Naive thymus-derived CD4-positive, alpha-beta T cell (primary cell): ENCODE measurements around the gene HPS4. TPM values are rescaled to one million over a fixed set of nuclear protein-coding genes. Genes with fewer than 3 reads are reported as not detected.

Source experiments
- ATAC-seq: fragments of 150-1000 bp; cut with Tn5 transposase; 2 replicates; pipeline ENCODE4 v1.10.0; 2021; ENCODE audit warnings: mild to moderate bottlenecking, moderate library complexity
- CTCF ChIA-PET: fragments of 350-600 bp; sonication (Branson Sonifier 250); formaldehyde crosslinking; loops from one replicate; lab custom pipeline; 2021; ENCODE audit warnings: antibody characterized with exemption; lab: Charles Lee
- POLR2A ChIA-PET: fragments of 350-600 bp; sonication (Branson Sonifier 250); formaldehyde crosslinking; loops from one replicate; lab custom pipeline; 2021; ENCODE audit warnings: antibody characterized with exemption, inconsistent platforms; lab: Charles Lee
- DNase-seq, 9 donors: peaks; one replicate each; pipeline versions ENCODE4 v3.0.0 to v3.0.0-alpha.2; 2020 to 2022; ENCODE audit warnings: mixed read lengths in 1 of 9
- H3K27ac ChIP-seq: one replicate; pipeline ENCODE4 v1.7.0; 2013; ENCODE audit warnings: mild to moderate bottlenecking, low read depth, low read length, moderate library complexity
- H3K27me3 ChIP-seq, 2 donors: one replicate each; pipeline ENCODE4 v1.7.0; 2013; ENCODE audit warnings: low read length in 2 of 2, mild to moderate bottlenecking in 2 of 2, moderate library complexity in 2 of 2; ENCODE audit not compliant: control insufficient read depth in 2 of 2, insufficient read depth in 2 of 2
- H3K36me3 ChIP-seq, 3 experiments: 1 replicate in 2 of 3; 2 replicates in 1 of 3; pipeline ENCODE4 v1.7.0; 2013; ENCODE audit warnings: low read length in 3 of 3, mild to moderate bottlenecking in 3 of 3, moderate library complexity in 1 of 3; ENCODE audit not compliant: insufficient read depth in 3 of 3, control insufficient read depth in 2 of 3
- H3K4me1 ChIP-seq, 2 donors: one replicate each; pipeline ENCODE4 v1.7.0; 2013; ENCODE audit warnings: low read length in 2 of 2, mild to moderate bottlenecking in 2 of 2, moderate library complexity in 1 of 2; ENCODE audit not compliant: control insufficient read depth in 2 of 2, insufficient read depth in 2 of 2
- H3K4me3 ChIP-seq: 2 replicates; pipeline ENCODE4 v1.7.0; 2013; ENCODE audit warnings: mild to moderate bottlenecking, low read length
- H3K9me3 ChIP-seq, 3 experiments: 1 replicate in 2 of 3; 2 replicates in 1 of 3; pipeline ENCODE4 v1.7.0; 2013; ENCODE audit warnings: low read length in 3 of 3; ENCODE audit not compliant: control insufficient read depth in 2 of 3
- H3K27ac Mint-ChIP-seq, 9 donors: one replicate each; pipeline ENCODE4 v1.8.0; 2020 to 2022; ENCODE audit warnings: mixed read lengths in 9 of 9, mild to moderate bottlenecking in 8 of 9, moderate library complexity in 5 of 9, inconsistent platforms in 2 of 9
- H3K27me3 Mint-ChIP-seq, 5 donors: one replicate each; pipeline ENCODE4 v1.8.0; 2021 to 2022; ENCODE audit warnings: mixed read lengths in 5 of 5, mild to moderate bottlenecking in 1 of 5
- H3K36me3 Mint-ChIP-seq, 5 donors: one replicate each; pipeline ENCODE4 v1.8.0; 2020 to 2022; ENCODE audit warnings: mixed read lengths in 5 of 5, mild to moderate bottlenecking in 3 of 5, inconsistent platforms in 1 of 5
- H3K4me1 Mint-ChIP-seq, 7 donors: one replicate each; pipeline ENCODE4 v1.8.0; 2020 to 2022; ENCODE audit warnings: mixed read lengths in 7 of 7, mild to moderate bottlenecking in 3 of 7, inconsistent platforms in 1 of 7
- H3K4me3 Mint-ChIP-seq, 10 donors: one replicate each; pipeline ENCODE4 v1.8.0; 2020 to 2022; ENCODE audit warnings: mild to moderate bottlenecking in 10 of 10, mixed read lengths in 10 of 10, moderate library complexity in 6 of 10, inconsistent platforms in 2 of 10
- H3K9me3 Mint-ChIP-seq, 11 donors: one replicate each; pipeline ENCODE4 v1.8.0; 2020 to 2022; ENCODE audit warnings: mixed read lengths in 11 of 11, mild to moderate bottlenecking in 4 of 11, inconsistent platforms in 1 of 11, moderate library complexity in 1 of 11
- intact Hi-C, 2 donors: fragments of 100-400 bp; cut with micrococcal nuclease; formaldehyde crosslinking; loops; one replicate each; pipeline ENCODE4 v1.15.1; 2023
- polyA plus RNA-seq, 2 donors: library from polyadenylated mRNA; unstranded; fragments of 300-500 nt; fragmentation: Illumina TruSeq; gene quantifications; one replicate each; pipeline ENCODE4 v1.2.3, GENCODE V29; 2021
- total RNA-seq, 6 experiments: library from RNA in 5 of 6; stranded (reverse) in 5 of 6; gene quantifications; 1 replicate in 5 of 6; 2 replicates in 1 of 6; pipeline ENCODE4 v1.2.3 and lab custom pipeline; 2021 to 2026

HPS4 gene
- total and polyA plus RNA-seq, 7 experiments from 2014 or later = 21.5 to 64.3 (median 53.6) TPM

GRCh38 chr22:26485013-26485412, 1.4 kb upstream of the HPS4 start:
- peaks cover 14 to 37% of the 10 kb centered on the region in 2 donors for H3K4me1 ChIP-seq
- intact Hi-C loops = loop anchor here in 1 of 2 donors (10.0 kb wide), 1 partner anchor 1930 kb away; the partner anchor contains the start of genes GUCD1 and SNRPD3

GRCh38 chr22:26484360-26484706, 750 bp upstream of the HPS4 start:
- Mint-ChIP-seq H3K4me1 (peaks cover 42 to 71% (median 62%) of the 10 kb centered on the region in 7 donors), H3K4me3 (peak overlapping the region; percentile 75 to 97 (median 93)), H3K36me3 (peaks cover 4 to 34% (median 8%) of the 10 kb centered on the region in 5 donors), H3K9me3 (peaks cover 0 to 6% (median 0%) of the 10 kb centered on the region in 11 donors), H3K27ac (peak overlapping the region; percentile 91 to 99 (median 98)), H3K27me3 (no peaks in the 10 kb centered on the region)
- intact Hi-C loops = loop anchor here (1.0 to 10.0 kb wide), 6 partner anchors 106 to 1930 kb away; partner anchors contain the start of genes TPST2 (in 2 of the 2), GUCD1 (in 1 of the 2), MIAT (in 1 of the 2) and MN1 (in 1 of the 2)
- H3K27me3 ChIP-seq = no peaks in the 10 kb centered on the region
- peak overlapping the region; percentile 95 for H3K27ac ChIP-seq
- CTCF ChIA-PET = interaction anchor here (1.1 kb wide), 1 partner anchor 181 kb away, joined by 3 read pairs; no protein-coding TSS in a partner anchor
- H3K4me1 ChIP-seq = peaks cover 17 to 44% of the 10 kb centered on the region in 2 donors
- H3K4me3 ChIP-seq = peak overlapping the region; percentile 61
- DNase-seq (no peak), ATAC-seq (no peak)
- POLR2A ChIA-PET = interaction anchor here (1.1 to 5.0 kb wide), 14 partner anchors 8 to 195 kb away, joined by 3 to 54 read pairs (median 10); partner anchors contain the start of genes ASPHD2, TFIP11 and TPST2
- H3K9me3 ChIP-seq = no peaks in the 10 kb centered on the region
- H3K36me3 ChIP-seq = peaks cover 0 to 22% (median 1%) of the 10 kb centered on the region in 3 experiments

More at GRCh38 chr22:26485013-26485412, 1.4 kb upstream of the HPS4 start:
- CTCF ChIA-PET = no interaction called here
- DNase-seq = no peak
- Mint-ChIP-seq H3K4me3 (peak overlapping the region; percentile 43 to 97 (median 82)), H3K36me3 (peaks cover 4 to 28% (median 8%) of the 10 kb centered on the region in 5 donors), H3K27ac (peak overlapping the region in 8 of 9 donors; percentile 47 to 99 (median 98)), H3K9me3 (peaks cover 0 to 6% (median 0%) of the 10 kb centered on the region in 11 donors), H3K4me1 (peaks cover 35 to 64% (median 55%) of the 10 kb centered on the region in 7 donors), H3K27me3 (no peaks in the 10 kb centered on the region)
- Histone ChIP-seq H3K9me3 (no peaks in the 10 kb centered on the region), H3K27me3 (no peaks in the 10 kb centered on the region), H3K4me3 (no peak overlapping the region), H3K27ac (peak overlapping the region; percentile 95), H3K36me3 (peaks cover 5 to 29% (median 6%) of the 10 kb centered on the region in 3 experiments)
- POLR2A ChIA-PET = interaction anchor here (1.3 to 5.0 kb wide), 8 partner anchors 8 to 189 kb away, joined by 4 to 54 read pairs (median 20); partner anchors contain the start of genes ASPHD2 and TFIP11
- ATAC-seq = no peak

DNA sequence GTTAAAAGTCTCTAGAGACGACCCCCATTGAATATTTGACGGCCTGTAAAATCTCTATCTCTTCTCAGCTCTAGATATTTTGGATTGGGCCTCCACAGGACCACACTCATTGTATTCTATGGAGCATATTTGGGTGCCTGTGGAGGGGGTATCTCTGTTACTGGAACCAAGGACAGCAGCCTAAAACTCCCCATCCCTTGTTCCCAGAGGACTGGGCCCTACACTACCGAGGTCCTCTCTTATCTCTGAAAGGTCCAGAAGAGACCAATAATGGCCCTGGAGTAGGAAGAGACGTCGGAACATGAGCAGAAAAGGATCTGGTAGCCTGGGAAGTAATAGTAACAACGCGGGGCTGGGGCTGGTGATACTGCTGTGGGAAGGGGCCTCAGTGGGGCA, 542 bp downstream of the HPS4 start:
- no peak for DNase-seq
- H3K4me3 ChIP-seq = peak overlapping the region; percentile 61
- Mint-ChIP-seq H3K27me3 (no peaks in the 10 kb centered on the region), H3K27ac (peak overlapping the region; percentile 93 to 99 (median 98)), H3K4me1 (peaks cover 50 to 81% (median 73%) of the 10 kb centered on the region in 7 donors), H3K9me3 (peaks cover 0 to 6% (median 0%) of the 10 kb centered on the region in 11 donors), H3K36me3 (peaks cover under 1 to 25% (median 5%) of the 10 kb centered on the region in 5 donors), H3K4me3 (peak overlapping the region; percentile 75 to 97 (median 93))
- peaks cover 0 to 10% (median 0%) of the 10 kb centered on the region in 3 experiments for H3K36me3 ChIP-seq
- ATAC-seq = no peak
- no peaks in the 10 kb centered on the region for H3K27me3 ChIP-seq
- POLR2A ChIA-PET = interaction anchor here (0.6 to 5.0 kb wide), 16 partner anchors 10 to 1437 kb away, joined by 3 to 54 read pairs (median 8); partner anchors contain the start of genes ASPHD2, PITPNB, TFIP11 and TPST2
- CTCF ChIA-PET = interaction anchor here (0.7 to 1.3 kb wide), 3 partner anchors 9 to 190 kb away, joined by 3 to 4 read pairs (median 3); no protein-coding TSS in a partner anchor
- H3K4me1 ChIP-seq = peaks cover 17 to 48% of the 10 kb centered on the region in 2 donors
- H3K9me3 ChIP-seq = no peaks in the 10 kb centered on the region
- intact Hi-C loops = loop anchor here (1.0 to 10.0 kb wide), 9 partner anchors 29 to 1928 kb away; partner anchors contain the start of genes TFIP11 (in 2 of the 2), ASPHD2 (in 1 of the 2), GUCD1 (in 1 of the 2) and MIAT (in 1 of the 2)
- peak overlapping the region; percentile 95 for H3K27ac ChIP-seq

DNA sequence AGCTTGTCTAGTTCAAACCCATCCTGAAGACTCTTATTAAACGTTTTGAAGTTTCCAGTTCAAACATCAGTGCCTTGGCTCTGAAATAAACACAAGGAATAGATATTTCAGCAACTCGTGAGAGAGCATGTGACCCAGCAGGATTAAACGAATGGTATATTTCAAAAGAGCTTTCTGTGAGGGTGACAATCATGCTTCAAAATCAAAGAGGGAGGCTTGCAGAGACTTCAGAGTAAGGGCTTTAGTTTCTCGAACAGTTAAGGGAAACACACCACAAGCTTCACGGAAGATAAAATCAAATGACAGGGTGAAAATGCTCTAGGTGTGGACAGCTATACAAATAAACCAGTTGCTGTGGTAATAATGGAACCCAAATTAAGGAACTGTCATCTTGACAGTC, 1.4 kb downstream of the HPS4 start:
- CTCF ChIA-PET = interaction anchor here (0.7 to 1.0 kb wide), 2 partner anchors 8 to 43 kb away, joined by 3 read pairs; no protein-coding TSS in a partner anchor
- H3K4me3 ChIP-seq = no peak overlapping the region
- H3K4me1 Mint-ChIP-seq = peaks cover 58 to 89% (median 82%) of the 10 kb centered on the region in 7 donors
- H3K27me3 ChIP-seq = no peaks in the 10 kb centered on the region
- no peaks in the 10 kb centered on the region for H3K27me3 Mint-ChIP-seq
- POLR2A ChIA-PET = interaction anchor here (0.8 to 5.0 kb wide), 10 partner anchors 12 to 192 kb away, joined by 3 to 54 read pairs (median 9); partner anchors contain the start of genes ASPHD2, TFIP11 and TPST2
- ATAC-seq (no peak), DNase-seq (no peak)
- peak overlapping the region; percentile 95 for H3K27ac ChIP-seq
- no peaks in the 10 kb centered on the region for H3K9me3 ChIP-seq
- peak overlapping the region; percentile 75 to 97 (median 93) for H3K4me3 Mint-ChIP-seq
- H3K9me3 Mint-ChIP-seq = peaks cover 0 to 7% (median 0%) of the 10 kb centered on the region in 11 donors
- peaks cover 17 to 48% of the 10 kb centered on the region in 2 donors for H3K4me1 ChIP-seq
- peak overlapping the region; percentile 93 to 99 (median 98) for H3K27ac Mint-ChIP-seq
- peaks cover 0 to 11% (median 3%) of the 10 kb centered on the region in 3 experiments for H3K36me3 ChIP-seq
- intact Hi-C loops = loop anchor here (5.0 to 10.0 kb wide), 5 partner anchors 110 to 1927 kb away; partner anchors contain the start of genes GUCD1 (in 1 of the 2), MIAT (in 1 of the 2), MN1 (in 1 of the 2) and SNRPD3 (in 1 of the 2)
- peaks cover 6 to 30% (median 11%) of the 10 kb centered on the region in 5 donors for H3K36me3 Mint-ChIP-seq

- peaks cover 17 to 48% of the 10 kb centered on the region in 2 donors for H3K4me1 ChIP-seq
- Mint-ChIP-seq H3K27me3 (no peaks in the 10 kb centered on the region), H3K27ac (peak overlapping the region in 8 of 9 donors; percentile 93 to 99 (median 98)), H3K4me1 (peaks cover 62 to 91% (median 86%) of the 10 kb centered on the region in 7 donors), H3K9me3 (peaks cover 0 to 7% (median 0%) of the 10 kb centered on the region in 11 donors), H3K36me3 (peaks cover 10 to 35% (median 16%) of the 10 kb centered on the region in 5 donors), H3K4me3 (peak overlapping the region; percentile 75 to 97 (median 93))
- ChIA-PET CTCF (interaction anchor here (0.8 to 1.0 kb wide), 2 partner anchors 21 to 43 kb away, joined by 3 read pairs; no protein-coding TSS in a partner anchor), POLR2A (interaction anchor here (0.8 to 5.0 kb wide), 6 partner anchors 14 to 192 kb away, joined by 3 to 54 read pairs (median 21); partner anchors contain the start of genes ASPHD2 and TFIP11)
- no peak for DNase-seq
- intact Hi-C loops = loop anchor here (5.0 to 10.0 kb wide), 5 partner anchors 111 to 1927 kb away; partner anchors contain the start of genes GUCD1 (in 1 of the 2), MIAT (in 1 of the 2), MN1 (in 1 of the 2) and SNRPD3 (in 1 of the 2)
- no peak for ATAC-seq
- no peaks in the 10 kb centered on the region for H3K9me3 ChIP-seq
- peaks cover 3 to 16% (median 3%) of the 10 kb centered on the region in 3 experiments for H3K36me3 ChIP-seq
- no peaks in the 10 kb centered on the region for H3K27me3 ChIP-seq
- peak overlapping the region; percentile 95 for H3K27ac ChIP-seq
- H3K4me3 ChIP-seq = no peak overlapping the region
Observed at GRCh38 chr22:26481694-26482093, 1.9 kb downstream of the HPS4 start.
